LHCN-M2 (cell line): ENCODE measurements around the gene C5orf58. TPM values are rescaled to one million over a fixed set of nuclear protein-coding genes. Genes with fewer than 3 reads are reported as not detected.

Experiments used
- DNase-seq: peaks from one replicate; pipeline ENCODE4 v3.0.0-alpha.2; 2012; ENCODE audit warnings: low read depth
- total RNA-seq: library from RNA; depleted of rRNA; stranded (reverse); fragments of >200 nt; gene quantifications from 2 replicates; pipeline ENCODE4 v1.2.3, GENCODE V29; 2014

Gene C5orf58
- total RNA-seq, 1 experiment from 2014 or later = not detected

- DNase-seq = no peak
These were observed 21.3 kb downstream of the C5orf58 start for GRCh38 chr5:170254056-170254455.

DNA sequence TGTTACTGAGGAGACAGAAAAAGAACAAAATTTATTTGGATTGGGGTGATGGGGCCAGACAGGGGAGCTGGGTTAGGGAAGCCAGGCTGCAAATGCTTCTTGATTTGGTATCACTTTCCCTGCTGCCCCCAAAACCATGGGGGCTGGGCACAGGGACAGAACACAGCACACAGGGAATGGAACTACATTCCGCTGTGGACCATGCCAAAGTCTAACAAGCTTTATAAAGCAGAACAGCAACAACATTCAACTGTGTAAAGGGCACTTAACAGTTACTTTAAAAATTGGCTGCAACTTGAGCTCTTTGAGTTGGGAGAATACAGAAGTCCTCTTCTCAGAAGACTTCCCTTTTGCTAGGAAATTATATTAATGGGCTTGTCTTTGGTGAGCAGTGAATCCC, 23.8 kb downstream of the C5orf58 start:
- DNase-seq = no peak

GRCh38 chr5:170257370-170257769, 24.6 kb downstream of the C5orf58 start:
- DNase-seq = no peak

GRCh38 chr5:170261528-170262043, 28.8 kb downstream of the C5orf58 start:
- DNase-seq = no peak

DNA sequence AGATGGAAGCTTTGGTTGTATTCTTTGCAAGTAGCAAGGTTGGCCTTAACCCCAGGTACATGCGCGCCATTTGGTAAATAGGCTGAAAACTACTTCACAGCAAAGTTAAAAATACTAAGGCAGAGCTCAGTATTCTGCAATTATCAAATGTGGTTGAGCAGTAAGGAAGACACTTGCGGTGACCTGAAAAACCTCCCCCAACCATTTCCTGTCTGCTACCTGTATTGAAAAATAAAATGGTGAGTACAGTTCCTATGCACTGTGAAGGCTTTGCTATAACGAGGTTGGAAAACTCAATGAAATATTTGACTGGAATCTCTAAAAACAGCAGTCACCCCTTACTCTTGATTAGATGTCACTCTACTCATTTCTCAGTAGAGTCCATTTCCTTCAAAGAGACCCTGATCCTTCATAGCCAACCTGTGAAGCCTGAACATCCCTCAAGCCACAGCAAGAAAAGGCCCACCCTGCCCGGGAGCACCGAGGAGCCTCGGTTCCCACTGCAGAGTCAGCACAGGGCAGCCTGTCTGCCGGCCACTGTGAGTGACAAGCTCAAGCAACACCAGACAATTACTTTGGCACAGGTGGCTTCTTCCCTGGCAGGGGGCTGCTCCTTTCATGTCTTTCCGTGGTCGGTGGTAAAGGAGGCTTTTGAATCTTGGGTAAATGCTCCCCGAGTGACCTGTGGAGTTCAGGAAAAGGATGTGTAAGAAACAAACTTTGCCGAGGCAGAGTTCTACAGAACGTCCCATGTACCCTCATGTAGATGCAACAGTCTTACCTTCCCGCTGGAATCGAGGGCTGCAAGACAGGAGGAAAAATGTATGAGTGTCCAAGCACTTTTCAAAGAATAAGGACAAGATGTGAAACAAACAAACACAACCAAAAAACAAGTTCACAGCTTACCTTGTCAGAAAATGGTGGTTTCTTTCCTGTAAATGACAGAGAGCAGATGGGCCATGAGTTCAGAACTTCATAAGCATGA, 29.6 kb downstream of the C5orf58 start:
- no peak for DNase-seq

GRCh38 chr5:170263906-170264305, 31.1 kb downstream of the C5orf58 start:
- no peak for DNase-seq

- peak; percentile 3 for DNase-seq
These were observed 32.7 kb downstream of the C5orf58 start for GRCh38 chr5:170265522-170265921.

DNA sequence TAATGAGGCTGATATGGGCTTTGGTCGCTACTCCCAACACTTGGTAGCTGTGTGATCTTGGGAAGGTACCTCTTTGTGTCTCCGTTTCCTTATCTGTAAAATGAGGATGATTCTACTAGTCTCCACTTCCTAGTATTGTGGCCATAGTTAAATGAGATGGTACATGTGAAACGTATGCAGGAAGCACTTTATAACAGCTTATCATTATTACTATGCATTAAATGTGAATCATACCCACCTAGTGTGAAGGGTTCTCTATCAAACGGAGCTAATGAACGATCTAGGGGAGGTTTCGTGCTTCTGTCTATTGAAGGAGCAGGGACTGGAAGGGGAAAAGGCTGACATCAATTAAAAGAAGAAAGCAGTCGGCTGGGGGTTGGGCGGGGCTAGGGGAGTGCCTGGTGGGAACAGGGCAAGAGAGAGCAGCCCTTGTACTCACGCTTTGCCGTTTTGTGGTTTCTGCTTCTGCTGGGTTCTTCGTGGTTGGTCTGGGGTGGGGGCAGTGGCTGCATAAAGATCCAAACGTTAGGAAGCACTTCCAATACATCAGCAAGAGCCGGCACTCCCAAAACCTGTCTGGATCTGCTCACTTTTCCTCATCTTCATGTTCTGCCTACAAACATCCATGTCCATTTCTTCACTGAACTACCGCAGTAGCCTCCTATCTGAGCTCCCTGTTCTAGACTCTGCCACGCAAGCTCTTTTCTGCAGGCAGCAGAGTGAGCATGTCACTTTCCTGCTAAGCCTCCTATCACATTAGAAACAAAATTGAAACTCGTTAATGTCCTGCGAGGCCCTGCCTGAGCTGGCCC, 34.0 kb downstream of the C5orf58 start:
- no peak for DNase-seq

DNA sequence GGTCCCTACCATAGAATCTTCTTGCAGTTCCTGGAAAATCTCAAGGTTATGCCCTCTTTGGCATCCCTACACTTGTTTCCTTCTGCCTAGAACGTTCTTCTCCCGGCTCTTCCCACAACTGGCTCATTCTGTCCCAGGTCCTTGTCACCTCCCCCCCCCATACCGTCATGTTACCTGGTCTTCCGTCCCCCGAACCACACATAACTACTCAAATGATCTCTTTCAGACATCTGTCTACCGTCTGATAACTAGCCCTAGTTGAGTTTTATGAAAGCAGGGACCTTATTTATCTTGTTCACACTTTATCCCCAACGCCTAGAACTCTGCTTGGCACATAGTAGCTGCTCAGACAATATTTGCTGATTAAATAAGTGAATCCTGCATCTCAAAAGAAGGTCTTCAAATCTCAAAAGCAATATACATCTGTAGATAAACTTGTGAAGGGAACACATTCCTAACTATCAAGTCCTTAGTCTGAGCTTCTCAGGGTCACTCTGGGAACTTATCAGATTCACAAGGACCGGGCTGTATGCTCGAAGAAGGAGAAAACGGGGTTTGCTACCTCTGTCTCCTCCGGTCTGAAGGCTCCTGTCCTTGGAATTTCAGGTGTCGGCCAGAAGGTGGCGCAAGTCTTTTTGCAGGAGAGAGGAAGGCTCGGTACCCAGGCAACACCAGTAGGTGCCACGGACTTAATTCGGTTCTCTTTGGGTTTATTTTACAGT, 34.8 kb downstream of the C5orf58 start:
- peak; percentile 54 for DNase-seq

GRCh38 chr5:170268153-170268689, 35.4 kb downstream of the C5orf58 start:
- no peak for DNase-seq

DNA sequence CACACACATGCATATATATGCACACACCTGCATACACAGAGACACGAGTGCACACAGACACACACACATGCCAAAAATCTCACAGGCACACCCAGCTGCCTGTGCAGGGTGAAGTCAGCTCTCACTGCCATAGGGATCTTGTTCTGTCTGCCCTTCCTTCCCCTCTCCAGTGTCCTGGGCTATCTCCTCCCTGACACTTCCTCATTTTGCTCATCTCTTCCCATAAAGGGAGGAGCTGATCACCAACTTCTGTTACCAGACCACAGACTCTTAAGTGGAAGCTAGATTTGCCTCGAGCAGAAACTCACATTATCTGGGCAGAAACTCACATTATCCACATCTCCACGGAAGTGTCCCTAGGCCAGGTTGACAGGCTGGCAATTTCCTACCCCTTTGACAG, 36.1 kb downstream of the C5orf58 start:
- DNase-seq = no peak

DNA sequence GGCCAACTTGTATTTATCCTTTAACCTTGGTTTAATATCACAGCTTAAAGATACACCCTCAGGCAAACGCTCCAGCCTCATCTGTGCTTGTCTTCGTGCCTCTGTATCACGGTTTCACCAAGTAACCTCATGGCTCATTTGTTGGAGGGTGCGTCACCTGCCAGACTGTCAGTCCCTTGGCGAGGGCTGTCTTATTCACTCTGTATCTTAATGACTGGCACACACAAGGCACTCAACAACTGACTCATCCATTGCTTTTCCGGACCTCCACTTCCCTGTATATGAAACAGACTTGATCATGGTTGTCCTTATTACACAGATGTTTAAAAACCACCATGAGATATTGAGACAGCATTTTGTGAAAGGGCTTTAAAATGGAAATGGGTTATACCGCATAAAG, 36.8 kb downstream of the C5orf58 start:
- no peak for DNase-seq

GRCh38 chr5:170270293-170271069, 37.7 kb downstream of the C5orf58 start:
- DNase-seq = no peak

GRCh38 chr5:170273968-170274710, 41.4 kb downstream of the C5orf58 start:
- DNase-seq = no peak

GRCh38 chr5:170275376-170275994, 42.7 kb downstream of the C5orf58 start:
- no peak for DNase-seq

GRCh38 chr5:170276140-170276539, 43.4 kb downstream of the C5orf58 start:
- no peak for DNase-seq

DNA sequence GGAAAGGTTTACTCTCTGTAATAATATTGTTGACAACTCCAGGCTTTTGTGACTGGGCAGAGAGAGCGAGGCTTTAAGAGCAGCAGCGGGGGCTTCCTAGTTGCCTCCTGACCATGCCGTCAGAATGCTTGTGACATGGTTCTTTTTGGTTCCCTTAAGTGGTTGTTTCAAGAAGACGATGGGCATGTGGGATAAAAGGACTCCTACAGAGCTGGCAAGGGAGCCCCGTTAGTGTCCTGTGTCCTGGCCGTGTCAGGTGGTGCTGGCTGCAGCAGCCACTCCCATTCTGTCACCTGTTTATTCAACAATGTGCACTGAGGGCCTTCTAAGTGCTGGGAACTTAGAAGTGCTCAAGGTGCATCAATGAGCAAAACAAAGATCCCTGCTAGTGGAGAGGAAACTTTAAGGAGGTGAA, 45.1 kb downstream of the C5orf58 start:
- no peak for DNase-seq

DNA sequence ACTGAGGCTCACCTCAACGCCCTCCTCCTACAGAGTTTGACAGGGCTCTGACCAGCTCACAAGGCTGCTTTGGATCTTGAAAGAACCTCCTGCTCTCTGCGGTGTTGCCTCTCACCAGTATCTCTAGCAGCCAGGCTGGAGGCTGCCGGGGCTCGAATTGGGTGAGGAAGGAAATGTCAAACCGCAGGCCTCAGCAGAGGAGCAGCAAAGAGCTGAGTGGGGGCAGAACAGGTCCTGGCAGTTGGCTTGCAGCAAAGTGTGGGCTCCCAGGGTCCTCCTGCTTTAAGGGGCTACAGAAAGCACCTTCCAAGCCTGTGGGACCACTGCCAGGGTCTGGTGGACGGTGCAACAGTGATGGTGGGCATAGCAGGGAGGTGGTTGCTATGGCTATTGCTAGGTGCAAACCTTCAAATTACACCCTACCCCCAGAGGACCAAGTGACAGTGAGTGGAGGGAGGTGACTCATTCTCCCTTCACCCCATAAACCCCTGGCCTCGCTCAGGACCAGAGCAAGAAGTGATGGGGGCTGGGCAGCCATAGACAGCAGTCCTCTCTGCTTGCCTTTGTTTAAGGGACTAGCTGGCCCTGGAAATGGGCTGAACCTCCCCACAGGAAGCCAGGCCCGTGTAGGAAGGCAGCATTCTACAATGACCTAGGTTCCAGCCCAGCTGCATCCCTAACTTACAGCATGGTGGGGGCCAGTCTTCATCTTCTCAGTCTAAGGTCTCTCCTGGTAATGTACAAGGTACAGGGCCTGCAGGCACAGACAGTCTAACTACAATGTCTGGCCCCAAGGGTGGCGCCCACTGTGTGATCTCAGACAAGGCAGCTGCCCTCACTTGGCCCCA, 46.0 kb downstream of the C5orf58 start:
- no peak for DNase-seq
